ENCODE measurements around the gene KLHL29.
"Not testable (repeated sequence)": the region's sequence is repeated elsewhere in the genome, so short reads cannot be mapped to it uniquely, and the experiment has no call there.

The KLHL29 gene

GRCh38 chr2:23373666-23374065 lies 11.3 kb upstream of the KLHL29 start:
- no peak for DNase-seq

- DNase-seq = no peak
Measured at GRCh38 chr2:23375448-23375847, 9.5 kb upstream of the KLHL29 start.

GRCh38 chr2:23376075-23376474 lies 8.9 kb upstream of the KLHL29 start:
- DNase-seq = no peak

GRCh38 chr2:23376972-23377371 lies 8.0 kb upstream of the KLHL29 start:
- no peak for DNase-seq

- DNase-seq = no peak
Measured at GRCh38 chr2:23377771-23378170, 7.2 kb upstream of the KLHL29 start.

- no peak for DNase-seq
Measured at GRCh38 chr2:23378496-23378895, 6.5 kb upstream of the KLHL29 start.

- no peak for DNase-seq
Measured at GRCh38 chr2:23379220-23379695, 5.7 kb upstream of the KLHL29 start.

GRCh38 chr2:23380562-23381065 lies 4.4 kb upstream of the KLHL29 start:
- no peak for DNase-seq

- peak; percentile 81 for DNase-seq
Measured at GRCh38 chr2:23381084-23381483, 3.9 kb upstream of the KLHL29 start.

- DNase-seq = no peak
Measured at GRCh38 chr2:23381485-23381884, 3.5 kb upstream of the KLHL29 start.

GRCh38 chr2:23383100-23383499 lies 1.9 kb upstream of the KLHL29 start:
- DNase-seq = no peak

- peak; percentile 57 for DNase-seq
Measured at GRCh38 chr2:23385351-23385747, 370 bp downstream of the KLHL29 start.

- peak; percentile 30 for DNase-seq
Measured at GRCh38 chr2:23385748-23386338, 864 bp downstream of the KLHL29 start.

GRCh38 chr2:23386339-23387220 lies 1.6 kb downstream of the KLHL29 start:
- no peak for DNase-seq

GRCh38 chr2:23387221-23387550 lies 2.2 kb downstream of the KLHL29 start:
- DNase-seq = no peak

- DNase-seq = no peak
Measured at GRCh38 chr2:23387845-23388244, 2.9 kb downstream of the KLHL29 start.

- DNase-seq = no peak
Measured at GRCh38 chr2:23388294-23388693, 3.3 kb downstream of the KLHL29 start.

GRCh38 chr2:23388756-23389514 lies 4.0 kb downstream of the KLHL29 start:
- DNase-seq = no peak

- DNase-seq = no peak
Measured at GRCh38 chr2:23390152-23390551, 5.2 kb downstream of the KLHL29 start.

- DNase-seq = not testable (repeated sequence)
Measured at GRCh38 chr2:23391237-23391736, 6.3 kb downstream of the KLHL29 start.

GRCh38 chr2:23393722-23394121 lies 8.7 kb downstream of the KLHL29 start:
- DNase-seq = no peak

GRCh38 chr2:23394700-23395099 lies 9.7 kb downstream of the KLHL29 start:
- DNase-seq = no peak

GRCh38 chr2:23397478-23397877 lies 12.5 kb downstream of the KLHL29 start:
- no peak for DNase-seq

Data from HCEC 1CT (cell line).